Coronary artery (tissue), 2 donors: ENCODE results near the gene NPB.

Experiments used
- DNase-seq: peaks from one replicate; pipeline ENCODE4 v3.0.0-alpha.2; 2017; ENCODE audit warnings: low spot score
- H3K27ac ChIP-seq, 2 donors: fragments of 200-600 bp; sonication (generic); one replicate each; pipeline ENCODE4 v1.5.1; 2016 to 2019
- H3K4me3 ChIP-seq: fragments of 200-600 bp; sonication (generic); 2 replicates; pipeline ENCODE4 v1.5.1; 2016; ENCODE audit warnings: mild to moderate bottlenecking, moderate library complexity
- CTCF ChIP-seq: fragments of 200-600 bp; sonication (generic); IDR thresholded peaks from one replicate; pipeline ENCODE4 v1.5.1; 2019; ENCODE audit warnings: antibody characterized with exemption

Gene NPB

GRCh38 chr17:81941484-81942166 is 39.6 kb downstream of the NPB start:
- TF ChIP-seq CTCF, result no peak
- H3K4me3 ChIP-seq, result no peak overlapping the region
- no peak for DNase-seq
- no peak overlapping the region for H3K27ac ChIP-seq

- DNase-seq, result no peak
- no peak overlapping the region for H3K4me3 ChIP-seq
- no peak for TF ChIP-seq CTCF
- no peak overlapping the region for H3K27ac ChIP-seq
Observed at GRCh38 chr17:81942167-81942553, 40.1 kb downstream of the NPB start.

- TF ChIP-seq CTCF, result no peak
- no peak overlapping the region for H3K27ac ChIP-seq
- H3K4me3 ChIP-seq, result no peak overlapping the region
- DNase-seq, result no peak
Observed at GRCh38 chr17:81944858-81945257, 42.8 kb downstream of the NPB start.

GRCh38 chr17:81947189-81947588 is 45.2 kb downstream of the NPB start, which contains the start of gene MYADML2:
TSS of gene MYADML2 (minus strand) at chr17:81947233. CDS start at chr17:81941741, 5,492 bp downstream.
- no peak within 1 kb of the TSS for H3K27ac ChIP-seq
- TF ChIP-seq CTCF, result no peak
- DNase-seq, result no peak
- H3K4me3 ChIP-seq, result no peak within 1 kb of the TSS

GRCh38 chr17:81948635-81949378 is 46.8 kb downstream of the NPB start:
- no peak for DNase-seq
- no peak for TF ChIP-seq CTCF
- Histone ChIP-seq H3K27ac (no peak overlapping the region), H3K4me3 (no peak overlapping the region)

- no peak overlapping the region for H3K27ac ChIP-seq
- H3K4me3 ChIP-seq, result no peak overlapping the region
- DNase-seq, result no peak
- no peak for TF ChIP-seq CTCF
Observed at GRCh38 chr17:81950501-81950900, 48.5 kb downstream of the NPB start.
